Common myeloid progenitor, CD34-positive (primary cell): ENCODE data around the gene RBM10.

Experiments
- CTCF ChIA-PET: fragments of 350-600 bp; sonication (Branson Sonifier 250); formaldehyde crosslinking; loops from one replicate; lab custom pipeline; 2021; ENCODE audit warnings: antibody characterized with exemption; lab: Charles Lee
- POLR2A ChIA-PET: fragments of 350-600 bp; sonication (Branson Sonifier 250); formaldehyde crosslinking; loops from one replicate; lab custom pipeline; 2021; ENCODE audit warnings: antibody characterized with exemption; lab: Charles Lee
- DNase-seq, 3 donors: peaks; one replicate each; pipeline versions ENCODE4 v3.0.0 to v3.0.0-alpha.2; 2013
- H3K27ac ChIP-seq, 2 experiments: 1 replicate in 1 of 2; 2 replicates in 1 of 2; pipeline ENCODE4 v1.7.0; 2013; ENCODE audit warnings: inconsistent platforms in 2 of 2, low read length in 2 of 2, mild to moderate bottlenecking in 2 of 2, low read depth in 1 of 2, moderate library complexity in 1 of 2; ENCODE audit not compliant: severe bottlenecking in 2 of 2, insufficient read depth in 1 of 2, poor library complexity in 1 of 2
- H3K27me3 ChIP-seq, 5 experiments: replicated peaks in 2 of 5; 1 replicate in 3 of 5; 2 replicates in 2 of 5; pipeline versions ENCODE4 v1.6.1 to v1.7.0; 2013; ENCODE audit warnings: low read length in 4 of 5, mild to moderate bottlenecking in 2 of 5, moderate library complexity in 2 of 5, inconsistent platforms in 1 of 5; ENCODE audit not compliant: insufficient read depth in 5 of 5, control insufficient read depth in 4 of 5
- H3K36me3 ChIP-seq, 4 experiments: 1 replicate in 2 of 4; 2 replicates in 2 of 4; pipeline versions ENCODE4 v1.6.1 to v1.7.0; 2013; ENCODE audit warnings: low read length in 3 of 4, control low read depth in 1 of 4, mild to moderate bottlenecking in 1 of 4; ENCODE audit not compliant: control insufficient read depth in 4 of 4, insufficient read depth in 4 of 4
- H3K4me1 ChIP-seq, 4 experiments: 1 replicate in 3 of 4; 2 replicates in 1 of 4; pipeline versions ENCODE4 v1.6.1 to v1.7.1; 2013; ENCODE audit warnings: low read length in 3 of 4, mild to moderate bottlenecking in 3 of 4, control low read depth in 1 of 4, inconsistent platforms in 1 of 4, moderate library complexity in 1 of 4; ENCODE audit not compliant: control insufficient read depth in 4 of 4, insufficient read depth in 4 of 4; ENCODE audit errors: control extremely low read depth in 1 of 4
- H3K4me3 ChIP-seq, 7 experiments: 1 replicate in 4 of 7; 2 replicates in 3 of 7; pipeline versions ENCODE4 v1.5.1 to v1.7.0; 2013; ENCODE audit warnings: mild to moderate bottlenecking in 7 of 7, low read length in 6 of 7, moderate library complexity in 6 of 7, inconsistent platforms in 2 of 7, low read depth in 2 of 7, control low read depth in 1 of 7; ENCODE audit not compliant: insufficient read depth in 4 of 7, control insufficient read depth in 1 of 7; ENCODE audit errors: extremely low read depth in 1 of 7
- H3K9me3 ChIP-seq, 5 experiments: 1 replicate in 4 of 5; 2 replicates in 1 of 5; pipeline versions ENCODE4 v1.6.1 to v1.7.1; 2013; ENCODE audit warnings: low read length in 4 of 5, mild to moderate bottlenecking in 2 of 5, inconsistent platforms in 1 of 5, low read depth in 1 of 5, moderate library complexity in 1 of 5; ENCODE audit not compliant: control insufficient read depth in 4 of 5, insufficient read depth in 2 of 5; ENCODE audit errors: control extremely low read depth in 1 of 5
- WGBS: methylation state at CpG from one replicate; pipeline ENCODE4 v1.1.5; 2013; ENCODE audit not compliant: insufficient coverage; 5-methylcytosine and 5-hydroxymethylcytosine counted together

Gene RBM10

DNA sequence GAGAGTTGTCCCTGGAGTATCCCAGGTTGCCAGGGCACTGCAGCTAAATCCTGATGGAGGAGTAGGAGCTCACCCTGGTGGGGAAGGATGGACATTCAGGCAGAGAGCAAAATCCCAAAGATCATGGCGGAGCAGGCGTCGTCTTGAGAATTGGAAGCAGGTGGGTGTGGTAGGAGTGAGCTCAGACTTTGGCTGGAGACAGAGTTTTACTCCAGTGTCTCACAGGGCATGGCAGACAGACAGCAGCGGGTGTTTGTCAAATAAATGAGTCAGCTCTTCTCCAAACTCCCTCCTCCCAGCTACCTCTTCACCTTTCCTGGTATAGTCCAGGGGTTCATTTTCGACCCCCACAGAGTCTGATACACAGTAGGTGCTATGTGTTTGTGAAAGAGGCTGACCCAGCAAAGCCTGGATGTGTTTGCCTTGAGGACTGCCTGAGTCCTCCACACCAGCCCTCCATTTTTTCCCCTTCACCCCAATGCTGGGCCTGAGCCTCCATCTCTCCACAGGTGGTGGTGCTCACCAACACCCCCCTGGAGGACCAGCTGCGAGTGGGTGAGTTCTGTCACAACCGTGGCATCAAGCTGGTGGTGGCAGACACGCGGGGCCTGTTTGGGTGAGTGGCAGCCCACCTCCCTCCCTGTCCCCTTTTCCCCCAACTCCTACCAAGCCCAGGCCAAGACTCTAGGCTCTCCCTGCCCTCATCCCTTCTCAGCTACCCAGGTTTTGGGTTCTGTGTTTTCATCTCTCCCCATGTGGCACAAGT is 55.5 kb downstream of the RBM10 start:
- Histone ChIP-seq H3K4me1 (peaks cover 0 to 15% (median 10%) of the 10 kb centered on the region in 4 experiments), H3K4me3 (no peak overlapping the region), H3K9me3 (no peaks in the 10 kb centered on the region), H3K27me3 (peaks cover 0 to 8% (median 0%) of the 10 kb centered on the region in 5 experiments), H3K36me3 (peaks cover 4 to 93% (median 66%) of the 10 kb centered on the region in 4 experiments), H3K27ac (no peak overlapping the region)
- DNase-seq, result no peak
- ChIA-PET POLR2A (no interaction called here), CTCF (interaction anchor here (1.1 to 2.0 kb wide), 3 partner anchors 12 to 321 kb away, joined by 3 to 7 read pairs (median 4); no protein-coding TSS in a partner anchor)
- 96% methylated on average over 5 of the region's 9 CpGs for WGBS

DNA sequence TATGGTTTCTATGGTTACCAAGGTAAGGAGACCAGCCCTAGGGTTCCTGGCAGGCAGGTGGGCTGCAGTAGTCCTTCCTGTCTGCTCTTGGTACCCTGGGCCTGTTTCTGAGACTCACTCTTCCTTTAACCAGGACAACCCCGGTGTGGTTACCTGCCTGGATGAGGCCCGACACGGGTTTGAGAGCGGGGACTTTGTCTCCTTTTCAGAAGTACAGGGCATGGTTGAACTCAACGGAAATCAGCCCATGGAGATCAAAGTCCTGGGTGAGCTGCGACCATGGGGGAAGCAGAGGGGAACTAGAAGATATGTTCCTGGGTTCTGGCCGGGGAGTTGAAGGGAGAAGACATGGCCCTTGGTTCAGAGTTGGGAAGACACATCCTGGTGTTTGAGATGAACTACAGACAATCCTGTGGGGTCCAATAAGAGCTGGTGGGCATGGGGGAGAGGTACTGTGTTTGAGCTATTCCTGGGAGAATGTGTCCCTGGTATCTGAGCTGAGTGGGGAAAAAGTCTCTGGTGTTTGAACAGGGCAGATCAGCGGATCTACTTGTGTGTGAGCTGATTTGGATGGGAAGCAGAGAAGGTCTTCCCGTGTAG is 56.4 kb downstream of the RBM10 start:
- ChIA-PET POLR2A (no interaction called here), CTCF (interaction anchor here (1.2 to 2.0 kb wide), 3 partner anchors 11 to 111 kb away, joined by 3 to 7 read pairs (median 4); no protein-coding TSS in a partner anchor)
- 100% methylated on average over 6 of the region's 9 CpGs for WGBS
- DNase-seq, result no peak
- H3K27me3 ChIP-seq, result peaks cover 0 to 6% (median 0%) of the 10 kb centered on the region in 5 experiments
- H3K36me3 ChIP-seq, result peaks cover 9 to 95% (median 74%) of the 10 kb centered on the region in 4 experiments
- peaks cover 0 to 6% (median 2%) of the 10 kb centered on the region in 4 experiments for H3K4me1 ChIP-seq
- H3K4me3 ChIP-seq, result no peak overlapping the region
- H3K27ac ChIP-seq, result no peak overlapping the region
- no peaks in the 10 kb centered on the region for H3K9me3 ChIP-seq

- Histone ChIP-seq H3K4me1 (no peaks in the 10 kb centered on the region), H3K27ac (no peak overlapping the region), H3K4me3 (no peak overlapping the region), H3K36me3 (peaks cover 11 to 95% (median 75%) of the 10 kb centered on the region in 4 experiments), H3K27me3 (peaks cover 0 to 6% (median 0%) of the 10 kb centered on the region in 5 experiments), H3K9me3 (no peaks in the 10 kb centered on the region)
- POLR2A ChIA-PET, result no interaction called here
- DNase-seq, result no peak
- 94% methylated on average over 11 of the region's 11 CpGs for WGBS
- CTCF ChIA-PET, result interaction anchor here (1.2 to 2.0 kb wide), 2 partner anchors 10 to 12 kb away, joined by 3 to 7 read pairs; no protein-coding TSS in a partner anchor
These were observed 57.3 kb downstream of the RBM10 start for GRCh38 chrX:47202316-47202715.

DNA sequence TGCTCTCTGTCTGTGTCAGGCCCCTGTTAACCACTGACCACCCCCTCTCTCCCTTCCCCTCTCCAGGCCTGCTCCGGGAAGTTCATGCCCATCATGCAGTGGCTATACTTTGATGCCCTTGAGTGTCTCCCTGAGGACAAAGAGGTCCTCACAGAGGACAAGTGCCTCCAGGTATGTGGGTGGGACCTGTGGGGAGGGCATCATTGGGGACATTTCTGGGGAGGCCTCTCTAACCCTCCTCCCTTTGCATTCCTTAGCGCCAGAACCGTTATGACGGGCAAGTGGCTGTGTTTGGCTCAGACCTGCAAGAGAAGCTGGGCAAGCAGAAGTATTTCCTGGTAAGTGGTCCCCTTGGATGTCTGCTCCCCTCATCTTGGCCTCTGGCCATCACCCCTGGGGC is 57.9 kb downstream of the RBM10 start:
- Histone ChIP-seq H3K4me1 (no peaks in the 10 kb centered on the region), H3K4me3 (no peak overlapping the region), H3K27me3 (peaks cover 0 to 6% (median 0%) of the 10 kb centered on the region in 5 experiments), H3K9me3 (no peaks in the 10 kb centered on the region), H3K36me3 (peaks cover 12 to 95% (median 78%) of the 10 kb centered on the region in 4 experiments), H3K27ac (no peak overlapping the region)
- DNase-seq, result no peak
- ChIA-PET POLR2A (interaction anchor here (0.6 kb wide), 1 partner anchor 319 kb away, joined by 3 read pairs; no protein-coding TSS in a partner anchor), CTCF (interaction anchor here (1.5 kb wide), 1 partner anchor 182 kb away, joined by 5 read pairs; no protein-coding TSS in a partner anchor)
- WGBS, result 97% methylated on average over 3 of the region's 4 CpGs

GRCh38 chrX:47204970-47205369 is 59.9 kb downstream of the RBM10 start:
- H3K27ac ChIP-seq, result no peak overlapping the region
- H3K9me3 ChIP-seq, result no peaks in the 10 kb centered on the region
- peaks cover 14 to 94% (median 78%) of the 10 kb centered on the region in 4 experiments for H3K36me3 ChIP-seq
- 98% methylated on average over 5 of the region's 5 CpGs for WGBS
- H3K4me3 ChIP-seq, result no peak overlapping the region
- CTCF ChIA-PET, result interaction anchor here (1.4 kb wide), 1 partner anchor 319 kb away, joined by 3 read pairs; no protein-coding TSS in a partner anchor
- POLR2A ChIA-PET, result no interaction called here
- DNase-seq, result no peak
- H3K27me3 ChIP-seq, result peaks cover 0 to 12% (median 0%) of the 10 kb centered on the region in 5 experiments
- H3K4me1 ChIP-seq, result no peaks in the 10 kb centered on the region

DNA sequence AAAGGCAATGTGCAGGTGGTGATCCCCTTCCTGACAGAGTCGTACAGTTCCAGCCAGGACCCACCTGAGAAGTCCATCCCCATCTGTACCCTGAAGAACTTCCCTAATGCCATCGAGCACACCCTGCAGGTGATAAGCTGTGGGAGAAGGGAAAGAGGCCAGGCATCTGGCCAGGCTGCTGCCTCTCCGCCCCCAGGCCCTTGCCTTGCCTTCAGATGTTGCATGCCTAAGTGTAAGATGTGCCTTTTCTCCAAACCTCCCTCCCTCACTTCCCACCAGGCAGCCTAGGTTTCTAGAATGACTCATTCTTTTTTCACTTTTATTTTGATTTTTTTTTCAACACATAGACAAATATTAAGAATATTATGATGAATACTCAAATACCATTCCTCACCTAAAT is 61.3 kb downstream of the RBM10 start:
- Histone ChIP-seq H3K36me3 (peaks cover 12 to 94% (median 80%) of the 10 kb centered on the region in 4 experiments), H3K27ac (no peak overlapping the region), H3K4me1 (no peaks in the 10 kb centered on the region), H3K27me3 (peaks cover 0 to 8% (median 0%) of the 10 kb centered on the region in 5 experiments), H3K4me3 (no peak overlapping the region), H3K9me3 (no peaks in the 10 kb centered on the region)
- 100% methylated on average over 1 of the region's 3 CpGs for WGBS
- ChIA-PET POLR2A (interaction anchor here (1.5 kb wide), 1 partner anchor 27 kb away, joined by 3 read pairs; no protein-coding TSS in a partner anchor), CTCF (interaction anchor here (0.7 to 1.4 kb wide), 2 partner anchors 277 to 318 kb away, joined by 3 read pairs; no protein-coding TSS in a partner anchor)
- DNase-seq, result no peak
